T-helper 17 cell (primary cell): ENCODE measurements around the gene TBC1D2B. TPM values are rescaled to one million over a fixed set of nuclear protein-coding genes. Genes with fewer than 3 reads are reported as not detected.
"Not testable (repeated sequence)": the region's sequence is repeated elsewhere in the genome, so short reads cannot be mapped to it uniquely, and the experiment has no call there.

Experiments
- ATAC-seq: fragments of 150-1000 bp; cut with Tn5 transposase; 2 replicates; pipeline ENCODE4 v1.10.0; 2021; ENCODE audit warnings: mild to moderate bottlenecking, moderate library complexity
- DNase-seq, 3 donors: peaks; one replicate each; pipeline versions ENCODE4 v3.0.0 to v3.0.0-alpha.2; 2020 to 2021
- H3K9me3 ChIP-seq: one replicate; pipeline ENCODE4 v1.7.0; 2013; ENCODE audit warnings: low read length, mild to moderate bottlenecking; ENCODE audit not compliant: control insufficient read depth, poor library complexity, severe bottlenecking
- H3K27ac Mint-ChIP-seq: one replicate; pipeline ENCODE4 v1.8.0; 2022; ENCODE audit warnings: mild to moderate bottlenecking, moderate library complexity, mixed read lengths
- H3K27me3 Mint-ChIP-seq: one replicate; pipeline ENCODE4 v1.8.0; 2022; ENCODE audit warnings: mixed read lengths
- H3K36me3 Mint-ChIP-seq: one replicate; pipeline ENCODE4 v1.8.0; 2022; ENCODE audit warnings: low read depth, mixed read lengths
- H3K4me1 Mint-ChIP-seq: one replicate; pipeline ENCODE4 v1.8.0; 2022; ENCODE audit warnings: mild to moderate bottlenecking, mixed read lengths
- H3K4me3 Mint-ChIP-seq: one replicate; pipeline ENCODE4 v1.8.0; 2022; ENCODE audit warnings: mild to moderate bottlenecking, moderate library complexity, mixed read lengths
- total RNA-seq, 4 donors: library from RNA in 2 of 4; stranded (reverse) in 2 of 4; gene quantifications; one replicate each; pipeline ENCODE4 v1.2.3 and lab custom pipeline; 2022 to 2026

Gene TBC1D2B
- total RNA-seq, 2 donors from 2014 or later = 91.0 to 130 TPM

GRCh38 chr15:77974416-77975331 lies 102.8 kb downstream of the TBC1D2B start:
- peaks cover 2% of the 10 kb centered on the region for H3K4me1 Mint-ChIP-seq
- H3K27me3 Mint-ChIP-seq = no peaks in the 10 kb centered on the region
- no peaks in the 10 kb centered on the region for H3K36me3 Mint-ChIP-seq
- H3K4me3 Mint-ChIP-seq = no peak overlapping the region
- no peak for ATAC-seq
- no peaks in the 10 kb centered on the region for H3K9me3 ChIP-seq
- no peak for DNase-seq
- no peak overlapping the region for H3K27ac Mint-ChIP-seq

GRCh38 chr15:77974098-77974414 lies 103.5 kb downstream of the TBC1D2B start:
- no peaks in the 10 kb centered on the region for H3K27me3 Mint-ChIP-seq
- DNase-seq (no peak), ATAC-seq (no peak)
- no peaks in the 10 kb centered on the region for H3K9me3 ChIP-seq
- no peak overlapping the region for H3K27ac Mint-ChIP-seq
- no peak overlapping the region for H3K4me3 Mint-ChIP-seq
- H3K4me1 Mint-ChIP-seq = peaks cover 2% of the 10 kb centered on the region
- H3K36me3 Mint-ChIP-seq = no peaks in the 10 kb centered on the region

GRCh38 chr15:77973273-77974097 lies 104.0 kb downstream of the TBC1D2B start:
- H3K27me3 Mint-ChIP-seq, ATAC-seq, H3K27ac Mint-ChIP-seq, H3K9me3 ChIP-seq, H3K36me3 Mint-ChIP-seq, H3K4me1 Mint-ChIP-seq, DNase-seq, H3K4me3 Mint-ChIP-seq: not testable (repeated sequence)

GRCh38 chr15:77972706-77973105 lies 104.8 kb downstream of the TBC1D2B start:
- not testable (repeated sequence) for ATAC-seq, H3K4me3 Mint-ChIP-seq, H3K9me3 ChIP-seq, H3K36me3 Mint-ChIP-seq, H3K4me1 Mint-ChIP-seq, H3K27me3 Mint-ChIP-seq, DNase-seq, H3K27ac Mint-ChIP-seq

- DNase-seq, H3K4me3 Mint-ChIP-seq, H3K4me1 Mint-ChIP-seq, ATAC-seq, H3K27me3 Mint-ChIP-seq, H3K36me3 Mint-ChIP-seq, H3K9me3 ChIP-seq, H3K27ac Mint-ChIP-seq: not testable (repeated sequence)
These were observed 105.6 kb downstream of the TBC1D2B start for GRCh38 chr15:77971875-77972274.

- not testable (repeated sequence) for H3K36me3 Mint-ChIP-seq
These were observed 106.6 kb downstream of the TBC1D2B start for GRCh38 chr15:77970813-77971360.

GRCh38 chr15:77969055-77969454 lies 108.5 kb downstream of the TBC1D2B start:
- H3K9me3 ChIP-seq = no peaks in the 10 kb centered on the region
- no peaks in the 10 kb centered on the region for H3K36me3 Mint-ChIP-seq
- no peaks in the 10 kb centered on the region for H3K27me3 Mint-ChIP-seq
- peaks cover 9% of the 10 kb centered on the region for H3K4me1 Mint-ChIP-seq
- H3K4me3 Mint-ChIP-seq = no peak overlapping the region
- ATAC-seq (no peak), DNase-seq (no peak)
- no peak overlapping the region for H3K27ac Mint-ChIP-seq

More at GRCh38 chr15:77970813-77971360, 106.6 kb downstream of the TBC1D2B start:
- not testable (repeated sequence) for H3K4me1 Mint-ChIP-seq, ATAC-seq, DNase-seq, H3K27me3 Mint-ChIP-seq, H3K27ac Mint-ChIP-seq, H3K4me3 Mint-ChIP-seq, H3K9me3 ChIP-seq

- H3K27me3 Mint-ChIP-seq = peaks cover 11% of the 10 kb centered on the region
- peaks cover 4% of the 10 kb centered on the region for H3K36me3 Mint-ChIP-seq
- no peak overlapping the region for H3K27ac Mint-ChIP-seq
- DNase-seq = no peak
- no peak for ATAC-seq
- no peak overlapping the region for H3K4me3 Mint-ChIP-seq
- H3K9me3 ChIP-seq = no peaks in the 10 kb centered on the region
- H3K4me1 Mint-ChIP-seq = peaks cover 9% of the 10 kb centered on the region
These were observed 109.7 kb downstream of the TBC1D2B start for GRCh38 chr15:77967798-77968197.

- H3K9me3 ChIP-seq, H3K36me3 Mint-ChIP-seq, H3K27ac Mint-ChIP-seq, H3K4me1 Mint-ChIP-seq, H3K4me3 Mint-ChIP-seq, ATAC-seq, DNase-seq: not testable (repeated sequence)
- H3K27me3 Mint-ChIP-seq = peaks cover 13% of the 10 kb centered on the region
These were observed 110.3 kb downstream of the TBC1D2B start for GRCh38 chr15:77967235-77967615.

- peaks cover 9% of the 10 kb centered on the region for H3K4me1 Mint-ChIP-seq
- ATAC-seq (peak; percentile 50), DNase-seq (no peak)
- H3K4me3 Mint-ChIP-seq = no peak overlapping the region
- no peaks in the 10 kb centered on the region for H3K9me3 ChIP-seq
- peaks cover 4% of the 10 kb centered on the region for H3K36me3 Mint-ChIP-seq
- H3K27me3 Mint-ChIP-seq = peaks cover 13% of the 10 kb centered on the region
- H3K27ac Mint-ChIP-seq = peak overlapping the region; percentile 45
These were observed 110.8 kb downstream of the TBC1D2B start for GRCh38 chr15:77966540-77967234.

- H3K36me3 Mint-ChIP-seq = peaks cover 4% of the 10 kb centered on the region
- H3K27me3 Mint-ChIP-seq = peaks cover 22% of the 10 kb centered on the region
- no peak overlapping the region for H3K27ac Mint-ChIP-seq
These were observed 113.3 kb downstream of the TBC1D2B start for GRCh38 chr15:77964193-77964592.

GRCh38 chr15:77959432-77959879 lies 118.1 kb downstream of the TBC1D2B start:
- H3K27ac Mint-ChIP-seq = no peak overlapping the region
- peak overlapping the region; percentile 39 for H3K4me3 Mint-ChIP-seq
- H3K4me1 Mint-ChIP-seq = peaks cover 4% of the 10 kb centered on the region

More at GRCh38 chr15:77964193-77964592, 113.3 kb downstream of the TBC1D2B start:
- no peak overlapping the region for H3K4me3 Mint-ChIP-seq
- DNase-seq (no peak), ATAC-seq (no peak)
- H3K9me3 ChIP-seq = no peaks in the 10 kb centered on the region
- peaks cover 12% of the 10 kb centered on the region for H3K4me1 Mint-ChIP-seq

More at GRCh38 chr15:77959432-77959879, 118.1 kb downstream of the TBC1D2B start:
- H3K9me3 ChIP-seq = no peaks in the 10 kb centered on the region
- DNase-seq (peak; percentile 50 to 70 (median 57)), ATAC-seq (peak; percentile 99)
- Mint-ChIP-seq H3K27me3 (peaks cover 22% of the 10 kb centered on the region), H3K36me3 (peaks cover 4% of the 10 kb centered on the region)
